Bone marrow (tissue), 2 donors: ENCODE results near the gene EARS2.
"Not testable (repeated sequence)": the region's sequence is repeated elsewhere in the genome, so short reads cannot be mapped to it uniquely, and the experiment has no call there.

Experiments used
- DNase-seq, 2 donors: peaks; one replicate each; lab custom pipeline; 2025; lab: John Stamatoyannopoulos, UW

The EARS2 gene

GRCh38 chr16:23505671-23506605 is 51.2 kb downstream of the EARS2 start:
- no peak for DNase-seq

DNA sequence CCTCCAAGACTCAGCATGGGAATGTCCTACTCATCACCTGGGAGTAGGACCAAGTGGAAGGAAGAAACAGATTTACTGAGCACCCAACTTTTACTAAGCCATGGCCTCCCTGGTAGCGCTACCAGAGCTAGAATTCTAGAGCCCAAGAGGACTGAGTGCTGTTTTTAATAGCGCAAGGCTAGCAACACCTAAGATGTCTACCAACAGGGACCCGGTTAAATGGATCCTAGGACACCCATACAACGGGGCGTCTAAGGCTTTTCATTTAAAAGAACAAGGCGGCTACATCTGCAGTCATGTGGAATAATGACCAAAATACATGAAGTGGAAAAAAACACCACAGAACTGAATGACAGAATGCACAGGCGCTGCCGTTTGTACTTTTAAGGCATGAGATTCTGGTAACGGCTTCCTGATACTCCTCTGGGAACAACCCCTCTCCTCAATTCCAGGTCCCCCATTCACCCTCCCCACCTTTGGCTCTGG is 51.9 kb downstream of the EARS2 start:
- no peak for DNase-seq

DNA sequence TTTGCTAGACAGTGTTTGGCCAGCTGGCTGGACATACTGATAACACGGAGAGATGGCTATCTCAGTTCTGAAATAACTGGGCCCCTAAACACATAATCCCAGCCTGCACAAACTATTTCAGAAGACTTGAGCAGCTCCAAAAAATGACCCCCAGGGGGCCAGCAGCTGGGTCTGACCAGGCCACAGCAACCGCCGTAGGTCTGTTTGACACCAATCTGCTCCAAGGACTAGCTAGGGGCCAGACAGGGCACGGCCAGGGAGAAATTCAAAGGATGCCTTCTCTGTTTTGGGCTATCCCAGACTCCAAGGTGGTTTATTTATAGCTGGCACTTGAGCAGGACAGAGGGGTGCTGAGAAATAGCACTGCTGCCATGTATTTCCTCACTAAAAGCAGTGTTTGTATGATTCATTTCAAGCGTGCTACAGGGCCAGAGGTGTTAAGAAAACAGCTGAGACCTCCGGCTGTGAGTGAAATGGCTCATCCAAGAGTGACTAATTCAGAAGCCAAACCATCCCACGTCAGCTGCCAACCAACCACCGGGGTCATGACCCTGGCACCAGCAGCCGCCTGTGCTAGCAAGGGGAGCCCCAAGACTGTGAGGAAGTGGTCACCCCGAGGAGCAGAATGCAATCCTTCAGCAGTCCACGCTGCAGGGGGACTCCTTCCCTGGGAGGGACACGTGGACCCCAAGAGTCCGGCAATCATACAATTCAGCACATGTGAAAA is 52.5 kb downstream of the EARS2 start:
- peak in 1 of 2 donors; percentile 56 for DNase-seq

DNA sequence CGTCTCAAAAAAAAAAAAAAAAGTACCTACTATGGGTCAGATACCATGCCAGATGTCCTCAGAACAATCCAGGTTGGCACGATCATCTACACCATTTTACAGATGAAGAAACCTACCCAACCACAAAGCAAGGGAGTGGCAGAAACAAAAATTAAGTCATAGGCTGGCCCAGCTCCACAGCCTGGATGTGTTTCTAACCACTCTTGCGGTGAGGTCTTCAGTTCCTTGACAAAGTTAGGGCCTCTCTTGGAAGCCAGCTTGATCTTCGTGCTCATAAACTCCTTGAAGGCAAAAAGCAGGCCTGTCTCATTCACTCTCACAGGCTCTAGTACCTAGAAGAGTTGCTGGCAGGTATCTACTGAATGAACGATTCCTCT is 53.1 kb downstream of the EARS2 start:
- no peak for DNase-seq

GRCh38 chr16:23502466-23502865 is 54.7 kb downstream of the EARS2 start:
- no peak for DNase-seq

DNA sequence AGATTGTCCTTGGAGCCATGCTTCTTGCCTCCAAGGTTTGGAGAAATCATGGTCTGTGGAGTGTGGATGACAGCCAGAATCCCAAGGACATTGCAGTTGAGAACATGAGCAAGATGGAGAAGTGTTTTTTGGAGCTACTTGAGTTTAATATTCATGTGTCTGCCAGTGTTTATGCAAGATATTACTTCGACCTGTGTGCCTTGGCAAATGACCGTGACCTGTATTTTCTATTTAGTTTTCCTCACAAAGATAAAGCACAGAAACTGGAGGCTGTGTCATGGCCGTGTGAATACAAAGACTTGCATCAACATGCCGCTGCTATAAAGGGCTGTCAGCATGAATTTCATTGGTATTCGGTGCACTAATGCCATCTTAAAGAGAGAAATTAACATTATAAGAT is 55.9 kb downstream of the EARS2 start:
- no peak for DNase-seq

DNA sequence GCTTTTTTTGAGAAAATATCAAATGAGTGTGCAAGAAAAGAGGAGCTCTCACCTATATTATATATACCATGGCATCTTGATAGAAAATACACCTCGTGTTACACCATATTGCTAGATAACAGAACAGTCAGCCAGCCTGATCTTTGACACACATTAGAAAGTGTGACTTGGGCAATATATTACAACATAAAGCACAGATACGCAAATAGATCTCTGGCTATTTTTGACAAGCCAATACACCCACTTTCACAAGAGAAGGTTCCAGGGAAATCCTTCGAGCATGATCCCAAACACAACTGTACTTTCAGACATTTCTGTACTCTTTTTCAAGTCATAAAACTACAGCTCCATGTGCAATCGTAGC is 56.3 kb downstream of the EARS2 start:
- DNase-seq = no peak

GRCh38 chr16:23500212-23500861 is 56.8 kb downstream of the EARS2 start:
- no peak for DNase-seq

DNA sequence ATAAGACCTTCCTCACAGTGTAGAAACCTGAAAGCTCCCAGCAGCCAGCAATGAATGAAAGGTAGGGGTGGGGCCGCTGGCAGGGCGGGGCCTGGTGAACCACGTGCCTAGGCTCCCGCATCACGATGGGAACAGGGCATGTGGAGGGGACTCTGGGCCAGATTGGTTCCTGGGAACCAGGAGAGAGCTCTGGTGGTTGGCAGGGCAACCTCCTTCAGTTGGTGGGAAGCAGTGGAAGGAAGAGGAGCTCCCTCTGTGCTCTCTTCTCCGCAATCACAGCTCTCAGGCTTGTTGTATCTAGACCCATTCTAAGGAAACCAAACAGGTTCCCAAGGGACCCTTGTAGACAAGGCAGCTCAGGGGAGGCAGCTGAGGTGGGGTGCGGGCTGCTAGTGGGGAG is 57.3 kb downstream of the EARS2 start:
- DNase-seq = no peak

DNA sequence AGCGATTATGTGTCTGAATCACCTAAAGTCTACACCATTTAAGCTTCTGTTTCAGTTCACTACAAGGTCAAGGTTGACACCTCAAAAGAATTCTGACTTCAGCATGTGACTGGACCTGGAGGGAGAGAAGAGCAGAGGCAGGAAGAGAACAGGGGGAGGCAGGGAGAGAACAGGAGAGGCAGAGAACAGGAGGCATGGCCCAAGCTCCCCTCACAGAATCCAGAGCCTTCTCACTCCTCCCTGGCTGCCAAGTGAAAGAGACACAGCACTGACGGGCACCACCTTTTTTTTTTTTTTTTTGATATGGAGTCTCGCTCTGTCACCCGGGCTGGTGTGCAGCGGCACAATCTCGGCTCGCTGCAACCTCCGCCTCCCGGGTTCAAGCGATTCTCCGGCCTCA is 58.3 kb downstream of the EARS2 start:
- no peak for DNase-seq

DNA sequence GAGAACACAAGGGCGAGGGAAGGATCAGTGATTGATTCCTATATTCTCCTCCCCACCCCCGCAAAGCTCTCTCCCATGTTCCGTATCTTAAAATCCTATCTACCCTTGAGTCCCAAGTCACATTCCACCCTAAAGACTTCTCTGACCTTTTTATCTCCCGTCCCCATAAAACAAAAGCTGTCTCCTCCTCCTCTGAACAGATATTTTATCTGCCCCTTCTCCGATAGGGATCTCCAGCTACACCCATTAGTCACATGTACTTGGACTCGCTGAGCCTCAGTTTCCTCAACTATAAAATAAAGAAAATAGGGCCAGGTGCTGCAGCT is 59.6 kb downstream of the EARS2 start:
- DNase-seq = no peak

DNA sequence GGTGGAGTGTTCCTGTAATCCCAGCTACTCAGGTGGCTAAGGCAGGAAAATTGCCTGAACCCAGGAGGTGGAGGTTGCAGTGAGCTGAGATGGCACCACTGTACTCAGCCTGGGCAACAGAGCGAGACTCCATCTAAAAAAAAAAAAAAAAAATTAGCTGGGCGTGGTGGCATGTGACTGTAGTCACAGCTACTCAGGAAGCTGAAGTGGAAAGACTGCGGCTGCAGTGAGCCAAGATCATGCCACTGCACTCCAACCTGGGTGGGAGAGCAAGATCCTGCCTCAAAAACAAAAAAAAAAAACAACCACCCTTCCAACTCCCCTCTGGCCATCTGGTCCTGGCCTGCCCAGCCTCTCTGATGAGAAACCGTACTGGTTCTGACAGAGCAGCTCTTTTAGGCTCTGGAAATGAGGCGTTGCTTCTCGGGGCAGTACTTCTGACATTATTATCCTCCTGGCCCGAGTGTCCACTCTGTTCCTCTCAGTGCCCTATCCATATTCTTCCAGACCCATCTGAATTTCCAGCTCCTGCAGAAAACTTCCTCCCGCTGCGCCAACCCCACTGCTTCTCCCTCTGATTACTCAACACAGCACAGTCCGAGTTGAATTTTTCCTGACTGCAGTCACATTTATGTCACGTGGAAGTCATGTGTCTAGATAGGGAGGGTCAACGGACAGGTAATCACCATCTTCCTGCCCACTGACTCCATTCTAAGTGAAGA is 60.2 kb downstream of the EARS2 start:
- no peak for DNase-seq

GRCh38 chr16:23495671-23496070 is 61.5 kb downstream of the EARS2 start:
- DNase-seq = no peak

DNA sequence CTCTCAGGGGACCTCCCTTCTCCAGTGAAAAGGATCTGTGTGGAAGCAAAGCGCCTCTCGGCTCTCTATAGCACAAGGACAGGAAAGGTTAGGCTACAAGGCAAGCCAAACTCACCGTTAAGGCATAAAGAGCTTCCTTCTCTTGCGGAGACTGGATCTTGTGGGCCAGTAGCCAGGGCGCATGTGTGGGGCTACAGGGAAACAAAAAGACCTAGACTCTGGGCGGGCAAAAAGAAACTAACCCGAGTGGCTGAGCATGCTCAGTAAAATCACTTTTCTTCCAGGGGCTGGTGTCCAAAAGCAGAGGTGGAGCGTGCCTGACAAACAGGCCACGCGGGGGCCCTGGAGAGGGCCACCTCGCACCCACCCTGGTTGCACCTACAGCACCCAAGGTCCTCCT is 63.0 kb downstream of the EARS2 start:
- no peak for DNase-seq

- no peak for DNase-seq
These were observed 65.4 kb downstream of the EARS2 start for GRCh38 chr16:23491490-23492391.

DNA sequence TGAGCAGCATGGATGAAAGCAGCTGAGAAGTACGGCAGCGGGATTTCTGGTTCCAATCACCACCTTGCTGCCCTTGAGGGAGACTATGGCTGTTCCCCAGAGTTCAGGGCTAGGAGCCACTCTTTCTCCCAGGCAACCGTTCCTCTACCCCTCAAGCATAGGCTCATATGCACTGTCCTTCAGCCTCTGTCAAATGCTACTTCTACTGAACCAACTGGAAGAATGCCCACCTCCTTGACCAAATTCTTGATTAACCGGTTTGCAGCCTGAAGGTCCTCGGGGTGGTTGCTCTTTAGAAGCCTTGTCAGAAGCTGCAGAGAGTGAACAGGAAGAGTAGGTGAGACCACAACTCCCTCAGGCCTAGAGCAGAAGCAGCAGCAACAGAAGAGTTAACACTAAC is 70.7 kb downstream of the EARS2 start:
- DNase-seq = no peak

DNA sequence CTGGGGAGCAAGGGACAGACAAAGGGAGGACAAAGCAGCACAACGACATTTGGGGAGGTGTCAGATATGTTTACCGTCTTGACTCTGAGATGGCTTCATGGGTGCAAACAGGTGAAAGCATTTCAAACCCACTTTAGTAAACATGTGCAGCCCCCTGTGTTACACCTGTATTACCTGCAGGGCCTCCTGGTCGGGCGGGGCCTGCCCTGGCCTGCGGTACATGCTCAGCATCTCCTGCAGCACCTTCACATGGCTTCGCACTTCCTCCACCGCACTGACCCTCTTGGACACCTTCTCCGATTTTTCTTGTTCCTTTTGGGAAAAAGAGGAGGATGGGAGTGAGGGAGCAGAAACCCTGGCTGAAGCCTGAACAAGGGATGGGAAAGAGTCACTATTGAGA is 71.3 kb downstream of the EARS2 start:
- no peak for DNase-seq

DNA sequence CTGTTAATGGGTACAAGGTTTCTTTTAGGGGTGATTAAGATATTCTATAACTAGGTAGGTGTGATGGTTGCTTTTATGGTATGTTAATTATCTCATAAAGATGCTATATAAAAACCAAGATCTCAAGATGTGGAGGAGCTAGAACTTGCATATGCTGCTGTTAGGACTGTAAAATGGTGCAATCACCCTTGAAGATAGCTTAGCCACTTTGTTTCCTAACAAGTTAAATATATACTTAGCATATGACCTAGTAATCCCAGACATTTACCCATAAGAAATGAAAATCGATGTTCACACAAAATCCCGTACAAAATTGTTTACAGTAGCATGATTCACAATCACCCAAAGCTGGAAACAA is 71.9 kb downstream of the EARS2 start:
- no peak for DNase-seq

DNA sequence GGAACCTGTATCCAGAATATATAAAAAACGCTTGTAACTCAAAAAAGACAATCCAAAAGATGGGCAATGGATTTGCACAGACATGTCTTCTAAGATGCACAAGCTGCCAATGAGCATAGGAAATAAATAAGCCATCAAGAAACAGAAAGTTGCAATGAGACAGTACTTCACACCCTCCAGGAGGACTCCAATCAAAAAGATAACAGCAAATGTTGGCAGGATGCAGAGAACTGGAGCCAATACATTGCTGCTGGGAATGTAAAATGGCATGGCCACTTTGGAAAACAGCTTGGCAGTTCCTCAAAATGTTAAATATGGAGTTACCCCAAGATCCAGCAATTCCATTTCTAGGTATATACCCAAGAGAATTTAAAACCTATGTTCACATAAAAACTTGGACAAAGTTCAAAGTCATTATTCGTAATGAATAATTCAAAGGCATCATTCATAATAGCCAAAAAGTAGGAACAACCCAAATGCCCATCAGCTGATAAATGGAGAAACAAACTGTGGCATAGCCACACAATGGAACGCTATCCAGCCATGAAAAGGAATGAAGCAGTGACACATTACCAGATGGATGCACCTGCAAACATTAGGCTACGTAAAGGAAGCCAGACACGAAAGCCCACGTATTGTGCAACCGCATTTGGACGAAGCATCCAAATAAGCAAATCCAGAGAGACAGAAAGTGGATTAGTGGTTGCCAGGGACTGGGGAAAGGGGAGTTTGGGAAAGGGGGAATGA is 72.5 kb downstream of the EARS2 start:
- no peak for DNase-seq

GRCh38 chr16:23483492-23483891 is 73.7 kb downstream of the EARS2 start:
- DNase-seq = not testable (repeated sequence)

DNA sequence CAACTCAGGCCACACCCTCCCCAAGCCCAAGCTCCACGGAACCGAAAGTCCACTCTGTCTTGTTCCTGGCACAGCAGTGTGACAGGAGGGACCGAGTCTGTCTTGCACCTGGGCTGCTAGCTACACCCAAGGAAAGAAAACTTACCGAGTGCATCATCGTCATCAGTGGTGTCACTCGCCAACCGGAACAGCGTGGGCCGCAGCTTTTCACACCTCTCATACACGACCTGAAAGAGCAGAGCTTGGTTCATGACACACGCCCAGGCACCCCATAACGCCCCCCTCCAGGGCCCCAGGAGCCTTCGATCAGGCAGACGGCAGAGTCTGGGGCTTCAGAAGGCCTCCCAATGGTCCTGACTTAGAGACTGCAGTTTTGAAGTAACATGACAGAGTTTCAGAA is 74.4 kb downstream of the EARS2 start:
- DNase-seq = no peak
